ENCODE measurements around the gene ATP2A1.

- TF ChIP-seq, protein P1, sequence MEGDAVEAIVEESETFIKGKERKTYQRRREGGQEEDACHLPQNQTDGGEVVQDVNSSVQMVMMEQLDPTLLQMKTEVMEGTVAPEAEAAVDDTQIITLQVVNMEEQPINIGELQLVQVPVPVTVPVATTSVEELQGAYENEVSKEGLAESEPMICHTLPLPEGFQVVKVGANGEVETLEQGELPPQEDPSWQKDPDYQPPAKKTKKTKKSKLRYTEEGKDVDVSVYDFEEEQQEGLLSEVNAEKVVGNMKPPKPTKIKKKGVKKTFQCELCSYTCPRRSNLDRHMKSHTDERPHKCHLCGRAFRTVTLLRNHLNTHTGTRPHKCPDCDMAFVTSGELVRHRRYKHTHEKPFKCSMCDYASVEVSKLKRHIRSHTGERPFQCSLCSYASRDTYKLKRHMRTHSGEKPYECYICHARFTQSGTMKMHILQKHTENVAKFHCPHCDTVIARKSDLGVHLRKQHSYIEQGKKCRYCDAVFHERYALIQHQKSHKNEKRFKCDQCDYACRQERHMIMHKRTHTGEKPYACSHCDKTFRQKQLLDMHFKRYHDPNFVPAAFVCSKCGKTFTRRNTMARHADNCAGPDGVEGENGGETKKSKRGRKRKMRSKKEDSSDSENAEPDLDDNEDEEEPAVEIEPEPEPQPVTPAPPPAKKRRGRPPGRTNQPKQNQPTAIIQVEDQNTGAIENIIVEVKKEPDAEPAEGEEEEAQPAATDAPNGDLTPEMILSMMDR (IDR thresholded peaks at IDR 0.05) = no peak
- TF ChIP-seq POLR2AphosphoS5 (IDR thresholded peaks at IDR 0.05) (no peak), POLR2A (IDR thresholded peaks at IDR 0.05) (no peak), EP300 (IDR thresholded peaks at IDR 0.05) (no peak)
Observed at GRCh38 chr16:28912558-28912957, 34.3 kb downstream of the ATP2A1 start.
